Bronchial epithelial cell (primary cell): Measurements from ENCODE around the gene ARHGEF10L. TPM values are rescaled to one million over a fixed set of nuclear protein-coding genes. Genes with fewer than 3 reads are reported as not detected.

Experiments
- DNase-seq: peaks from one replicate; pipeline ENCODE4 v3.0.0-alpha.2; 2010; ENCODE audit warnings: low read depth
- FAIRE-seq: peaks from 2 replicates; lab custom pipeline; 2011; peaks lifted over from hg19 to GRCh38; lab: Jason Lieb, UNC
- H3K27me3 ChIP-seq: 2 replicates; pipeline ENCODE4 v1.5.1; 2011; ENCODE audit warnings: low read length; ENCODE audit not compliant: control insufficient read depth, insufficient read depth
- H3K36me3 ChIP-seq: 2 replicates; pipeline ENCODE4 v1.5.1; 2011; ENCODE audit warnings: low read length; ENCODE audit not compliant: control insufficient read depth, insufficient read depth
- H3K4me3 ChIP-seq: 2 replicates; pipeline ENCODE4 v1.5.1; 2011; ENCODE audit warnings: mild to moderate bottlenecking, low read depth, low read length, control low read depth
- total RNA-seq: library from RNA; depleted of rRNA; stranded (reverse); fragments of >200 nt; gene quantifications from 2 replicates; pipeline ENCODE4 v1.2.1, GENCODE V29; 2014
- TF ChIP-seq, protein P1 (sequence below): IDR thresholded peaks from 2 replicates; pipeline ENCODE4 v1.5.1; 2011; ENCODE audit warnings: mild to moderate bottlenecking, moderate library complexity, low read length, control low read depth, inconsistent platforms; ENCODE audit not compliant: insufficient read depth, severe bottlenecking

The ARHGEF10L gene
- total RNA-seq, 1 donor from 2014 or later, result 6.3 TPM

DNA sequence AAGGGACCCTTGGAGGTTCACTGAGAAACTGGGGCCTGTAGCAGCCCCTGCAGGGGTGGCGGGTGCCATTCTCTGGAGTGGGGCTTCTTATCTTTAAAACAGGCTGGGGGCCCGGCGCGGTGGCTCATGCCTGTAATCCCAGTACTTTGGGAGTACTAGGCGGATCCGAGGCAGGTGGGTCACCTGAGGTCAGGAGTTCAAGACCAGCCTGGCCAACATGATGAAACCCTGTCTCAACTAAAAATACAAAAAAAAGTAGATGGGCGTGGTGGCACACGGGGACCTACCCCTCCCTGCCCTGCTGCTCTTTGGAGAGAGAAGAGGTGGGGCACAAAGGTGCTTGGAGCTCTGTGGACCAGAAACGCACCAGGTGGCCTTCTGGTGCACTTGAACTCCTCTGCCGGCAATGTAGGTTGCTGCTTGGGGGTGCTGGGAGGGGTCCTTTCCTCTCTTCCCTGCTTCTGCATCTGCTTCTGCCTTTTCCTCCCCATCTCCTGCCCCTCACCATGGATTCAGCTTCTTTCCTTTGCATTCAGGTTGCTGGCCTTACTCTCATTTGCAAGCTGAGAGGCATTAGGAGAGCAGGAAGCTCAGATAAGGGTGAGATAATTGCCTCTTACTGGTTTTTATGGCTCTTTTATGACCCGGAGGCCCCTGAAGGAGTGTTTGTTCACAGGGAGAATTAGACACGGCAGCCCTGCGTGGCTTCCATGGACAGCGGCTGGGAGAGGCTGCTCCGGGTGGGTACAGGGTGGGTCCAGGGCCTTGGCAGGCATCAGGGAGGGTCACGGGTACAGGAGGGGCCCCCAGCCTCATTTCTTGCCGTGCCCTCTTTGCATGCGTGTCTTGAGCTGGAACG, 57.4 kb downstream of the ARHGEF10L start:
- no peak for FAIRE-seq
- peaks cover 1% of the 10 kb centered on the region for H3K36me3 ChIP-seq

DNA sequence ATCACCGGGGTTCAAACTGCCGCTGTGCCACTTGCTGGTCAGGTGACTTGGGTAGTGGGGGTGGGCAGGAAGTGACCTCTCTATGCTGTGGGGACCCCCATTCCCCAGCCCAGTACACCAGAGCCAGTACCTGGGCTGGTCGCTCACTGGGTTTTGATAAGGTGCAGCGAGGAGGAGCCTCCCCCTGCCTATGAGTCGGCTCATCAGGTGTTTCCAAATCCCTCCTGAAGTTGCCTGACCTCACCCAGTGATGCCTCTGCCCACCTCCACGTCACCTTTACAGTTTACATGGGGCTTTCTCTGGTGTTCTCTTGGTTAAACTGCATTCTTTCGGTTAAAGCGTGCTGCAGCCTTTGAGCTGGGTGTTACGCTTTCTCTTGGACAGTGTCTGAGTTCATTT, 58.2 kb downstream of the ARHGEF10L start:
- FAIRE-seq (no peak), DNase-seq (no peak)
- Histone ChIP-seq H3K27me3 (no peaks in the 10 kb centered on the region), H3K4me3 (no peak overlapping the region), H3K36me3 (peaks cover 1% of the 10 kb centered on the region)
- TF ChIP-seq, protein P1, sequence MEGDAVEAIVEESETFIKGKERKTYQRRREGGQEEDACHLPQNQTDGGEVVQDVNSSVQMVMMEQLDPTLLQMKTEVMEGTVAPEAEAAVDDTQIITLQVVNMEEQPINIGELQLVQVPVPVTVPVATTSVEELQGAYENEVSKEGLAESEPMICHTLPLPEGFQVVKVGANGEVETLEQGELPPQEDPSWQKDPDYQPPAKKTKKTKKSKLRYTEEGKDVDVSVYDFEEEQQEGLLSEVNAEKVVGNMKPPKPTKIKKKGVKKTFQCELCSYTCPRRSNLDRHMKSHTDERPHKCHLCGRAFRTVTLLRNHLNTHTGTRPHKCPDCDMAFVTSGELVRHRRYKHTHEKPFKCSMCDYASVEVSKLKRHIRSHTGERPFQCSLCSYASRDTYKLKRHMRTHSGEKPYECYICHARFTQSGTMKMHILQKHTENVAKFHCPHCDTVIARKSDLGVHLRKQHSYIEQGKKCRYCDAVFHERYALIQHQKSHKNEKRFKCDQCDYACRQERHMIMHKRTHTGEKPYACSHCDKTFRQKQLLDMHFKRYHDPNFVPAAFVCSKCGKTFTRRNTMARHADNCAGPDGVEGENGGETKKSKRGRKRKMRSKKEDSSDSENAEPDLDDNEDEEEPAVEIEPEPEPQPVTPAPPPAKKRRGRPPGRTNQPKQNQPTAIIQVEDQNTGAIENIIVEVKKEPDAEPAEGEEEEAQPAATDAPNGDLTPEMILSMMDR, result no peak

More for the DNA sequence above, 57.4 kb downstream of the ARHGEF10L start:
- H3K4me3 ChIP-seq, result no peak overlapping the region
- H3K27me3 ChIP-seq, result no peaks in the 10 kb centered on the region
- TF ChIP-seq, protein P1, result no peak
- no peak for DNase-seq

GRCh38 chr1:17598251-17598650, 58.8 kb downstream of the ARHGEF10L start:
- TF ChIP-seq, protein P1, result no peak
- no peaks in the 10 kb centered on the region for H3K27me3 ChIP-seq
- no peak overlapping the region for H3K4me3 ChIP-seq
- DNase-seq, result no peak
- peaks cover 1% of the 10 kb centered on the region for H3K36me3 ChIP-seq
- no peak for FAIRE-seq

- no peak overlapping the region for H3K4me3 ChIP-seq
- TF ChIP-seq, protein P1, result no peak
- no peaks in the 10 kb centered on the region for H3K27me3 ChIP-seq
- FAIRE-seq (no peak), DNase-seq (no peak)
- H3K36me3 ChIP-seq, result no peaks in the 10 kb centered on the region
Measured at GRCh38 chr1:17599291-17599953, 59.9 kb downstream of the ARHGEF10L start.

- no peaks in the 10 kb centered on the region for H3K27me3 ChIP-seq
- FAIRE-seq (no peak), DNase-seq (no peak)
- H3K4me3 ChIP-seq, result no peak overlapping the region
- H3K36me3 ChIP-seq, result no peaks in the 10 kb centered on the region
- TF ChIP-seq, protein P1, result no peak
Measured at GRCh38 chr1:17599954-17600300, 60.4 kb downstream of the ARHGEF10L start.
